PFSK-1 (cell line): ENCODE results near the gene RUNX1.

ENCODE experiments used
- FOXP2 ChIP-seq: optimal IDR thresholded peaks from 2 replicates; pipeline ENCODE3; 2011; ENCODE audit warnings: borderline replicate concordance, control low read depth, inconsistent platforms; ENCODE audit not compliant: insufficient read depth; ENCODE audit errors: extremely low read length, extremely low read depth
- POLR2AphosphoS5 ChIP-seq: IDR thresholded peaks from 2 replicates; pipeline ENCODE4 v1.6.1; 2012; ENCODE audit warnings: low read depth, mild to moderate bottlenecking, control low read depth, low read length, moderate library complexity
- SIN3A ChIP-seq: IDR thresholded peaks from 2 replicates; pipeline ENCODE4 v1.6.1; 2012; ENCODE audit warnings: mild to moderate bottlenecking, low read length, moderate library complexity, borderline replicate concordance; ENCODE audit not compliant: insufficient read depth
- TAF1 ChIP-seq: IDR thresholded peaks from 2 replicates; pipeline ENCODE4 v1.6.1; 2012; ENCODE audit warnings: low read length, control low read depth, borderline replicate concordance; ENCODE audit not compliant: insufficient read depth
- TF ChIP-seq, protein P1 (sequence below), 2 experiments: IDR thresholded peaks; 2 replicates each; pipeline versions ENCODE4 v1.6.1 to v1.8.0; 2011 to 2012; ENCODE audit warnings: low read depth in 2 of 2, low read length in 2 of 2, control low read depth in 1 of 2, inconsistent platforms in 1 of 2, mild to moderate bottlenecking in 1 of 2, moderate library complexity in 1 of 2; ENCODE audit not compliant: insufficient read depth in 1 of 2

Gene RUNX1

DNA sequence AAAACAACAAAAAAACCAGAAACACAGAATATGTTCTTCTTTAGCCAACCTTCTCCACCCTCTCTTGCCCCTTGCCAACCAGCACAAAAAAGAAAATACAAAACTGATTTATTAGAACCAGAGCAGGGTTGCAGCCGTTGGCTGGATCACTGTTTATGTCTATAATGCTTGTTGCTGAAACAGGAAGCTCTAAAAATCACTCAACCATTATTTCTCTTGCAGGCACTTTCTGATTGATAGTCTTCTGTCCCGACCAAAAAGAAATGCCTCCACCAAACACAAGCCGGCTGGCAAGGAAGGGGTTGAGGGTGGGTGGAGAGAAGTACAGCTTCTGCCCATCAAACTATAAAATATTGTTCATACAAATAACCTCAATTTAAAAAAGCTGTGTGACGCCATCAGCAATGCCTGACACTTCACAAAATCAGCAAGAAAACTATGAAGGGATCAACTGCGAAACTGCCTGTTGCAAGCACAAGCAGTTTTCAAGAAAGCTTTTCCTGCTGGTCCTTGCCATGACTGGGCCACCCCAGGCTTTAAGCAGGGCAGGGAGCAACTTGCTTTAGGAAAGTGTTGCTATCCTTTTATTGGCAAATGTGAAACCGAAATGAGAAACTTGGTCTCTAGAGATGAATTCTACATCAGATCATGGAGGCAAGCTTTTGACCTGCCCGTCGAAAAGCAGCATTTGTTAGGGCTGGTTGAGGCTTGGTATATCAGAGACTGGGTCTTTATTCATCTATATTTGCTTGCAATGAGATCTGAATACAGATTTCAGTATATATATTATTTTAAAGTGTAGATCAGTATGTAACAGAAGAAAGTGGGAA, 174.2 kb downstream of the RUNX1 start:
- TF ChIP-seq FOXP2 (no peak), SIN3A (no peak), TAF1 (no peak), POLR2AphosphoS5 (no peak)
- TF ChIP-seq, protein P1, sequence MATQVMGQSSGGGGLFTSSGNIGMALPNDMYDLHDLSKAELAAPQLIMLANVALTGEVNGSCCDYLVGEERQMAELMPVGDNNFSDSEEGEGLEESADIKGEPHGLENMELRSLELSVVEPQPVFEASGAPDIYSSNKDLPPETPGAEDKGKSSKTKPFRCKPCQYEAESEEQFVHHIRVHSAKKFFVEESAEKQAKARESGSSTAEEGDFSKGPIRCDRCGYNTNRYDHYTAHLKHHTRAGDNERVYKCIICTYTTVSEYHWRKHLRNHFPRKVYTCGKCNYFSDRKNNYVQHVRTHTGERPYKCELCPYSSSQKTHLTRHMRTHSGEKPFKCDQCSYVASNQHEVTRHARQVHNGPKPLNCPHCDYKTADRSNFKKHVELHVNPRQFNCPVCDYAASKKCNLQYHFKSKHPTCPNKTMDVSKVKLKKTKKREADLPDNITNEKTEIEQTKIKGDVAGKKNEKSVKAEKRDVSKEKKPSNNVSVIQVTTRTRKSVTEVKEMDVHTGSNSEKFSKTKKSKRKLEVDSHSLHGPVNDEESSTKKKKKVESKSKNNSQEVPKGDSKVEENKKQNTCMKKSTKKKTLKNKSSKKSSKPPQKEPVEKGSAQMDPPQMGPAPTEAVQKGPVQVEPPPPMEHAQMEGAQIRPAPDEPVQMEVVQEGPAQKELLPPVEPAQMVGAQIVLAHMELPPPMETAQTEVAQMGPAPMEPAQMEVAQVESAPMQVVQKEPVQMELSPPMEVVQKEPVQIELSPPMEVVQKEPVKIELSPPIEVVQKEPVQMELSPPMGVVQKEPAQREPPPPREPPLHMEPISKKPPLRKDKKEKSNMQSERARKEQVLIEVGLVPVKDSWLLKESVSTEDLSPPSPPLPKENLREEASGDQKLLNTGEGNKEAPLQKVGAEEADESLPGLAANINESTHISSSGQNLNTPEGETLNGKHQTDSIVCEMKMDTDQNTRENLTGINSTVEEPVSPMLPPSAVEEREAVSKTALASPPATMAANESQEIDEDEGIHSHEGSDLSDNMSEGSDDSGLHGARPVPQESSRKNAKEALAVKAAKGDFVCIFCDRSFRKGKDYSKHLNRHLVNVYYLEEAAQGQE (IDR thresholded peaks at IDR 0.05; ENCODE audit: insufficient read depth in 1 of 2, low read depth in 2 of 2, low read length in 2 of 2), result no peak

- TF ChIP-seq FOXP2 (no peak), POLR2AphosphoS5 (no peak), TAF1 (no peak), SIN3A (no peak)
- TF ChIP-seq, protein P1 (IDR thresholded peaks at IDR 0.05; ENCODE audit: insufficient read depth in 1 of 2, low read depth in 2 of 2, low read length in 2 of 2), result no peak
Measured at GRCh38 chr21:34871026-34871908, 177.8 kb downstream of the RUNX1 start.

GRCh38 chr21:34870246-34870645, 178.9 kb downstream of the RUNX1 start:
- TF ChIP-seq POLR2AphosphoS5 (no peak), FOXP2 (no peak), SIN3A (no peak), TAF1 (no peak)
- TF ChIP-seq, protein P1 (IDR thresholded peaks at IDR 0.05; ENCODE audit: insufficient read depth in 1 of 2, low read depth in 2 of 2, low read length in 2 of 2), result no peak

DNA sequence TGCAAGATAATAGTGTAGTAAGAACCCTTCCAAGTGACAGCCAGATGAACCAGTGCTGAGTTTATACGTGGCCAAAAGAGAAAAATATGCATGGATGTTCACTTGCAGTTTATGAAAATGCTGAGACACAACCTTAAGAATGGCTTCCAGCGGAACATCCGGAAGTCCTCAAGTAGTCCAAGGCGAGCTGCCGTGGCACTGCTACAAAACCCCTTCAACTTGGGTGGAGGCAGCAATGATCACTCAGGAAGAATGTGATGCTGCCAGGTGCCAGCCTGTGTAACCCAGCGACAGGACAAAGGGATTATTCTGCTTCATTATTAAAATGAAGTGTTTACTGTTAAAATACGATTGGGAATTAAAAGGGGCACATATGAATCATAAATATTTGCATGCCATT, 179.6 kb downstream of the RUNX1 start:
- no peak for TF ChIP-seq POLR2AphosphoS5
- TF ChIP-seq SIN3A, result no peak
- TF ChIP-seq FOXP2, result no peak
- TF ChIP-seq, protein P1 (IDR thresholded peaks at IDR 0.05; ENCODE audit: insufficient read depth in 1 of 2, low read depth in 2 of 2, low read length in 2 of 2), result no peak
- TF ChIP-seq TAF1, result no peak
